ENCODE data around the gene ZG16B.
A peak's percentile ranks its signal among the peaks of the same experiment; 100 is the strongest.

The ZG16B gene

DNA sequence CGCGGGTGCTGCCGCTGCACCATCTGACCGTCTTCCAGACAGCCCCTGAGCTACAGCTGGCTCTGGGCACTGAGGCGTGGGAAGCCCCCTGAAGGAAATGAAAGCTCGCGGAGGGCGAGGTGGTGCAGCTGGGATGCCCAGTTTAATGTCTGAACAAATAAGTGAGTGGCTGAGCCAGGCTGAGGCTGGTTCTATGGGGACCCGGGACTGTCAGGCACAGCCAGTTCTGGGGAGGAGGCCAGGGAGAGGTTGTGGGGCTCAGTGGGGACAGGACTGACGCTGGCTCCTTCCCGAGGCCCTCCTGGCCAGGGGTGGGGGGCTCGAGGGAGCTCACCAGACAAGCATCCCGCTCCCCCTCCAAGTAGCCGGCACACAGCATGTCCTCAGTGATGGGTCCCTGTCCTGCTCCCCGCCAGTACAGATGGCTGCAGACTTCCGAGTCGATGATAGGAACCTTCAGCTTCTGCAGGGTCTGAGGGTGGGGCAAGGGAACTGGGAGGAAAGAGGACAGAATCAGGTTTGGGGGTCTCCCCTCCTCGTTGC lies 23.5 kb downstream of the ZG16B start:
- no peak for DNase-seq (ENCODE audit: low read depth in 2 of 2)
- no peak overlapping the region for H3K4me3 ChIP-seq (replicated peaks in 1 of 2; ENCODE audit: low read depth in 2 of 2, low read length in 2 of 2)
- TF ChIP-seq CTCF (IDR thresholded peaks at IDR 0.05; ENCODE audit: low read depth, low read length): no peak

- H3K4me3 ChIP-seq (replicated peaks in 1 of 2; ENCODE audit: low read depth in 2 of 2, low read length in 2 of 2): no peak overlapping the region
- TF ChIP-seq CTCF (IDR thresholded peaks at IDR 0.05; ENCODE audit: low read depth, low read length): peak; percentile 60
- DNase-seq (ENCODE audit: low read depth in 2 of 2): peak in 1 of 2 donors; percentile 22
Measured at GRCh38 chr16:2854700-2855309, 24.7 kb downstream of the ZG16B start.

DNA sequence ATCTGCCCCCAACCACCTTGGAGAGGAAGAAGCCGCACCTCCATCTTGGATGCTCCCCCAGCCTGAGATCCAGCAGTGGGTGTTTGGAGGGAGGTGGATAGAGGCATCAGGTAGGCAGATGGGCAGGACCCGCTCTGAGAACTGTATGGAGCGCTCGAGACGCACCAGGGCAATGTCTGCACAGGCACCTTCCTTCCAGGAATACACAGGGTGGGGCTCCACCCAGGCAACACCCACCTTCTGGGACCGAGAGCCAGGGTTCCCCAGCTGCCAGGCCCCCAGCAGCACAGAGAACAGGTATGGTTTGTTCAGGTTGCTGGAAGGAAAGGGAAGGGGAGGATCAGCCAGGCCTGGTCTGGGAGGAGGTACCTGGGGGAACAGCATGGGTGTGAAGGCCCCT lies 25.4 kb downstream of the ZG16B start:
- no peak overlapping the region for H3K4me3 ChIP-seq (replicated peaks in 1 of 2; ENCODE audit: low read depth in 2 of 2, low read length in 2 of 2)
- TF ChIP-seq CTCF (IDR thresholded peaks at IDR 0.05; ENCODE audit: low read depth, low read length): no peak

DNA sequence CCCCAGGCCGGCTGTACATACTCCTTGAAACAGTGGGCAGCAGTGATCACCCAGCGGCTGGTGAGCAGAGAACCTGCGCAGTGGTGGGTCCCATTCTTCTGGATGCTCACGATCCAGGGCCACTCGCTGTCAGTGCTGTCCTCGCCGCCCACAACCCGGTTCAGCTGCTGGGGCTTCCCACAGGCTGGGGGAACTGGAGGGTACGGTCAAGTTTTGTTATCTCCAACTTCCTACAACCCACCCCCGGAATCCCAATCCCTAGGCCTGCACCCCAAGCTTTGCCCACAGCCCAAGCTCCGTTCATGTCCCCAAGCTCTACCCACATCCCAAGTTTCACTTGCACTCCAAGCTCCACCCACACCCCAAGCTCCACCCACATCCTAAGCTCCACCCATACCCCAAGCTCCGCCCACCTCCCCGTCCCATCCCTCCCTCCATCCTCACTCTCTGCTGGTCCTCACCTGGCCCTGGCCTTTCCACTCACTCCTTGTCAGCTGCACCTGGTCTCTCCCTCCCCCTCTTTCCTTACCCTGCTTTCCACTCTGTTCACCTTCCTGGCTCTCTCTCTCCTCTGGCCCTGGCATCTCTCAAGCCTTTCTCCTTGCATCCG lies 26.1 kb downstream of the ZG16B start:
- no peak for DNase-seq (ENCODE audit: low read depth in 2 of 2)

More for the DNA sequence above, 25.4 kb downstream of the ZG16B start:
- DNase-seq (ENCODE audit: low read depth in 2 of 2): no peak

GRCh38 chr16:2856686-2857450 lies 26.8 kb downstream of the ZG16B start:
- H3K4me3 ChIP-seq (replicated peaks in 1 of 2; ENCODE audit: low read depth in 2 of 2, low read length in 2 of 2): no peak overlapping the region
- no peak for TF ChIP-seq CTCF (IDR thresholded peaks at IDR 0.05; ENCODE audit: low read depth, low read length)
- DNase-seq (ENCODE audit: low read depth in 2 of 2): no peak

More for the DNA sequence above, 26.1 kb downstream of the ZG16B start:
- H3K4me3 ChIP-seq (replicated peaks in 1 of 2; ENCODE audit: low read depth in 2 of 2, low read length in 2 of 2): no peak overlapping the region
- no peak for TF ChIP-seq CTCF (IDR thresholded peaks at IDR 0.05; ENCODE audit: low read depth, low read length)

- no peak for DNase-seq (ENCODE audit: low read depth in 2 of 2)
- TF ChIP-seq CTCF (IDR thresholded peaks at IDR 0.05; ENCODE audit: low read depth, low read length): no peak
- H3K4me3 ChIP-seq (replicated peaks in 1 of 2; ENCODE audit: low read depth in 2 of 2, low read length in 2 of 2): peak within 1 kb of the TSS in 1 of 2 donors; percentile 21
Measured at GRCh38 chr16:2857451-2858244, 27.5 kb downstream of the ZG16B start, which contains the start of gene PRSS22. Gene PRSS22, minus strand, starts transcription at chr16:2858170. Its CDS starts 66 bp downstream, at chr16:2858104.

All from cardiac fibroblast (primary cell).